Suppressor macrophage treated with lipopolysaccharide for 1 hour (primary cell): ENCODE results near the gene MAGI2.
"Not testable (repeated sequence)": the region's sequence is repeated elsewhere in the genome, so short reads cannot be mapped to it uniquely, and the experiment has no call there.

ENCODE experiments used
- DNase-seq, 3 donors: peaks; one replicate each; pipeline ENCODE4 v3.0.0-alpha.2; 2020 to 2022

The MAGI2 gene

GRCh38 chr7:79137942-79138341, 315.5 kb downstream of the MAGI2 start:
- no peak for DNase-seq

DNA sequence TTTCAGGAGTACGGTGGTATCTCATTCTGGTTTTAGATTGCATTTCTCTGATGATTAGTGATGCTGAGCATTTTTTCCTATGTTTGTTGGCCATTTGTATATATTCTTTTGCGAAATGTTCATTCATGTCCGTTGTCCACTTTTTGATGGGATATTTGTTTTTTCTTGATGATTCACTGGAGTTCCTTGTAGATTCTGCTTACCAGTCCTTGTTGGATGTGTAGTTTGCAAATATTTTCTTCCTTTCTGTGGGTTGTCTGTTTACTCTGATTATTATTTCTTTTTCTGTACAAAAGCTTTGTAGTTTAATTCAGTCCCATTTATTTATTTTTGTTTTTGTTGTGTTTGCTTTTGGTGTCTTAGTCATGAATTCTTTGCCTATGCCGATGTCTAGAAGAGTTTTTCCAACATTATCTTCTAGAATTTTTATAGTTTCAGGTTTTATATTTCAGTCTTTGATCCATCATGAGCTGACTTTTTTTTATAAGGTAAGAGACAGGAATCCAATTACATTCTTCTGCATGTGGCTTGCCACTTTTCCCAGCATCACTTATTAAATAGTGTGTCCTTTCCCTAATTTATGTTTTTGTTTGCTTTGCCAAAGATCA, 320.5 kb downstream of the MAGI2 start:
- DNase-seq: no peak

DNA sequence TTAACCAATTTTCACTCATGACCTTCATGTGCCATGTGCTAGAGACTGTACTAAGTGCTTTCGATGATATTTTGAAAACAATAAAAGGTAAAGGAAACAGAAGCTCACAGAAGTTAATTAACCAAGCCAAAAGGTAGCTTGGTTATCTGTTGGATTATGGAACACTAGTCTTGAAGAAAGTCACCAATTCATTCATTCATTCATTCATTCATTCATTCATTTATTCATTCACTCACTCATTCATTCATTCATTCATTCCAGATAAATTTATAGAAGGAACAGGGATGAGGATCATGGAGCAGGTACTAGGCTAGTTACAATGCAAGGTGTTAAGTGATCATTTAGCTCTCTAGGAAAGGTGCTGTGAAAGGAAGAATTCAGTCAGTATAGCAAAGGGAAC, 322.8 kb downstream of the MAGI2 start:
- DNase-seq: no peak

- no peak for DNase-seq
Measured at GRCh38 chr7:79124331-79124730, 329.1 kb downstream of the MAGI2 start.

- no peak for DNase-seq
Measured at GRCh38 chr7:79118143-79118542, 335.3 kb downstream of the MAGI2 start.

GRCh38 chr7:79096361-79096805, 357.1 kb downstream of the MAGI2 start:
- DNase-seq: no peak

DNA sequence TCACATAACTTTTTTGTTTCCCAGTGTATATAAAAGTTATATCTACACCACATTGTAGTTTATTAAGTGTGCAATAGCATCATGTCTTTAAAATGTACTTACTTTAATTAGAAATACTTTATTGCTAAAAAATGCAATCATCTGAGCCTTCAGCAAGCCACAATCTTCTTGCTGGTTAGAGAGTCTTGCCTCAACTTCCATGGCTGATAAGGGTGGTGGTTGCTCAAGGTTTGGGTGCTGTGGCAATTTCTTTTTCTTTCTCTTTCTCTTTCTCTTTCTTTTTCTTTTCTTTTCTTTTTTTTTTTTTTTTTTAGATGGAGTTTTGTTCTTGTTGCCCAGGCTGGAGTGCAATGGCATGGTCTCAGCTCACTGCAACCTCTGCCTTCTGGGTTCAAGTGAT, 360.0 kb downstream of the MAGI2 start:
- no peak for DNase-seq

DNA sequence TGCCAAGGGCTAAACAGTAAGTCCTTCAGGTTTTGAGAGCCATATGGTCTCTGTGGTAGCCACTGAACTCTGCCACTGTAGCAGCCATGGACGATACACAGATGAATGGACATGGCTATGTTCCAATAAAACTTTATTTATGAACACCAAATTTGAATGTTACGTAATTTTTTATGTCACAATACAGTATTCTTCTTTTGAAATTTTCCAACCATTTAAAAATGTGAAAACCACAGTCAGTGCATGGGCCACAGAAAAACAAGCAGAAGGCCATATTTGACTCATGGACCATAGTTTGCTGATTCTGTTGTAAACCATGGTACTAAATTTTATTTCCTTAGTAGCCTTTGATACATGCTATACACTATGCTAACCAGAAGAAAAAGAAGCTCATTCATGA, 361.8 kb downstream of the MAGI2 start:
- no peak for DNase-seq

- DNase-seq: no peak
Measured at GRCh38 chr7:79091011-79091410, 362.5 kb downstream of the MAGI2 start.

GRCh38 chr7:79090543-79090942, 362.9 kb downstream of the MAGI2 start:
- no peak for DNase-seq

DNA sequence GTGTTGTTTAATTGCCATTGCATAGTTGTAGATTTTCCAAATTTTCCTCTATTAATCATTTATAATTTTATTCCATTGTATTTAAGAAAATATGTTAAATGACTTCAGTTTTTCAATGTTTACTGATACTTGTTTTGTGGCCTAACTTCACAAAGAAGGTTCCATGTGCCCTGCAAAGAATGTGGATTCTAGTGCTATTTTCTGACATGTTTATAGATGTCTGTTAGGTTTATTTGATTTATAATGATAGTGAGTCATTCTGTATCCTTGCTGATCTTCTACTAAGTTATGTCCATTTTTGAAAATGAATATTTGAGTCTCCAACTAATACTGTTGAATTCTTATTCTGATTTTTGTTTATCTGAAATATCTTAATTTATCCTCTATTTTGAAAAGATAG, 369.0 kb downstream of the MAGI2 start:
- no peak for DNase-seq

- no peak for DNase-seq
Measured at GRCh38 chr7:79079919-79080554, 373.4 kb downstream of the MAGI2 start.

- DNase-seq: no peak
Measured at GRCh38 chr7:79078273-79078672, 375.2 kb downstream of the MAGI2 start.

- DNase-seq: not testable (repeated sequence)
Measured at GRCh38 chr7:79071187-79071586, 382.3 kb downstream of the MAGI2 start.

GRCh38 chr7:79064187-79064823, 389.2 kb downstream of the MAGI2 start:
- DNase-seq: no peak

GRCh38 chr7:79063019-79063698, 390.3 kb downstream of the MAGI2 start:
- DNase-seq: no peak

DNA sequence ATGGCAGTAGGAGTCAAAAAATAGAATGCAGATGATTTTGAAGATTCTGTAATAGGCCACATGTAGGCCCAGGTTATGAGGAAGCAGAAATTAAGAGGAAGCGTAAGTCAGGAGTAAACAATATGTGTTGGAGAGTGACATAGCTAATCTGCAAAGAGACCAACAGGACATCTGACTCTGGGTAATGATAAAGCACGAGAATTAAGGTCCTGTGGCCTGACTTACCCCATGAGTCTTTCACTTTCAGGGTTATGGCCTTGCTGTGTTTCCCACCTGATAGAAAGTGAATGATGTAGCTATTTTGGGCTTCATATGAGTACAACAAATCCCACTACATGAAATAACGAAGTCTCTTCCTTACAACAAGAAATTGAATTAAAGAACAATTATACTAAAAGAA, 393.0 kb downstream of the MAGI2 start:
- DNase-seq: no peak

DNA sequence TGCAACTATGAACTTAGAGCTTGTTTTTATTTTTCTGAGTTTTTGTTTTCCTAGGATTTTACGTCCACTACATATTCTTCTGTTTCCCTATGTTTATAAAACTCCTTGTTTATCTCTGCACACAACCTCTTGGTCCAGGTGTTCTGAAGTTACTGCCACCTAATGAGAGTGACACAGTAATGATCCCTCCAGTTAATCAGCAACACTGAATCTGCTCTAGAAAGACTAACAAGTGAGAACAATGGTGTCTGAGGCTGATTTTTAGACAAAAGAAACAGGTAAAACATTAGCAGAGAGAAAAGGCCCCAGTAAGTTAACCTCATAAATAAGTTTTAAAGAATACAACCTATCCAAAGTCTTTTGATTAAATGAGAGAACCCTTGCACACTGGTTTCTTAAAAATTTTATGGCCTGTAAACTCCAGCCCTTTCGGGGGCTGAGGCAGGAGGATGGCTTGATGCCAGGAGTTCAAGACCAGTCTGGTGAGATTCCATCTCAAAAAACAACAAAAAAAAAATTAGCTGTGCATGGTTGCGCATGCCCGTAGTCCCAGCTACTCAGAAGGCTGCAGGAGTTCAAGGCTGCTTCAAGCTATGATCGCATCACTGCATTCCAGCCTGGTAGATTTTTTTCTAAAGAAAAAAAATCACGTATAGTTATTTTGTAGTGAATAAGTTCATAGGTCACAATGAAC, 397.6 kb downstream of the MAGI2 start:
- no peak for DNase-seq

DNA sequence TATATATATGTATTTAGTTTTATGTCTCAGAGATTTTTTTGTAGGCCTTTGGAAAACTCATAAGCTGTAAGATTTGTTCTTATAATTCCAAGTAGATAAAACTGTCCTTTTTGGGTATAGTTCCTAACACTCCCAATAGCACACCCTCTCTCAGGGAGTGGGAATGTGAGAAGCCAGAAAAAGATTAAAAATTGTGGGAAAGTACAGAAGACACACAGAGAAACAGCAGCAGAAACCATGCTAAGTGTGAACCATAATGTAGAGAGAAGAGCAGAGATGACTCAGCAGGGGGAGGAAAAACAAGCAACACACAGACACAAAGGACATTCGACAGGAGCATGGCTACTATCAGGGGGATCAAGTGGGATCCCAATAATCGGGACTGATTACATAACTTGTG, 401.6 kb downstream of the MAGI2 start:
- DNase-seq: no peak

GRCh38 chr7:79050603-79051002, 402.9 kb downstream of the MAGI2 start:
- DNase-seq: no peak

- no peak for DNase-seq
Measured at GRCh38 chr7:79046061-79046460, 407.4 kb downstream of the MAGI2 start.

- no peak for DNase-seq
Measured at GRCh38 chr7:79037001-79037400, 416.5 kb downstream of the MAGI2 start.

DNA sequence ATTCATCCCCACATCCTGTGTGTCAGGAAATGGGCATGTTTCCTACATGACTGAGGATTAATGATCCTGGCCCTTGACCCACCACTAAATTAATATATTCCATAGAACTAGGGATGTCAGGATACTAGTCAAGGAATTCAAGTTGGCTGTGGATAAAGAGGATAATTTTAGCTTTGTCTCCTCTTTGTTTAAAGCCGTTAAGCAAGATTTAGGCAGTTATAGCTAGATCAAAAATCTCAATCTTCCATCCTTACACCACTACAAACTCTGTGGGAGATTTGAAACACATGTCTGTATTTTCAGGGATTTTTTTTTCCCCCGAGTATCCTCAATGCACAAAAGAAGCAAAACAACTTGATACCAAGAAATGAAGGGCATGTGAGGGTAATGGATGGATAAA, 417.1 kb downstream of the MAGI2 start:
- DNase-seq: no peak
